HG03354 (cell line): ENCODE data around the gene TAF7L.
A peak's percentile ranks its signal among the peaks of the same experiment; 100 is the strongest.
"Not testable (repeated sequence)": the region's sequence is repeated elsewhere in the genome, so short reads cannot be mapped to it uniquely, and the experiment has no call there.

Experiments used
- ATAC-seq: cut with Tn5 transposase; IDR thresholded peaks from one replicate; pipeline ENCODE4 v1.9.1; 2021; ENCODE audit warnings: mild to moderate bottlenecking; ENCODE audit not compliant: unreplicated experiment, poor library complexity, severe bottlenecking

The TAF7L gene, protein sequence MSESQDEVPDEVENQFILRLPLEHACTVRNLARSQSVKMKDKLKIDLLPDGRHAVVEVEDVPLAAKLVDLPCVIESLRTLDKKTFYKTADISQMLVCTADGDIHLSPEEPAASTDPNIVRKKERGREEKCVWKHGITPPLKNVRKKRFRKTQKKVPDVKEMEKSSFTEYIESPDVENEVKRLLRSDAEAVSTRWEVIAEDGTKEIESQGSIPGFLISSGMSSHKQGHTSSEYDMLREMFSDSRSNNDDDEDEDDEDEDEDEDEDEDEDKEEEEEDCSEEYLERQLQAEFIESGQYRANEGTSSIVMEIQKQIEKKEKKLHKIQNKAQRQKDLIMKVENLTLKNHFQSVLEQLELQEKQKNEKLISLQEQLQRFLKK

GRCh38 chrX:101290957-101291603 lies at the start of gene TAF7L:
TSS of gene TAF7L (minus strand) at chrX:101291334. CDS start at chrX:101287543, 3,791 bp downstream.
- no peak for ATAC-seq

- ATAC-seq = no peak
Observed at GRCh38 chrX:101337776-101338271, 46.7 kb upstream of the TAF7L start.

GRCh38 chrX:101334310-101334709 lies 43.2 kb upstream of the TAF7L start:
- not testable (repeated sequence) for ATAC-seq

DNA sequence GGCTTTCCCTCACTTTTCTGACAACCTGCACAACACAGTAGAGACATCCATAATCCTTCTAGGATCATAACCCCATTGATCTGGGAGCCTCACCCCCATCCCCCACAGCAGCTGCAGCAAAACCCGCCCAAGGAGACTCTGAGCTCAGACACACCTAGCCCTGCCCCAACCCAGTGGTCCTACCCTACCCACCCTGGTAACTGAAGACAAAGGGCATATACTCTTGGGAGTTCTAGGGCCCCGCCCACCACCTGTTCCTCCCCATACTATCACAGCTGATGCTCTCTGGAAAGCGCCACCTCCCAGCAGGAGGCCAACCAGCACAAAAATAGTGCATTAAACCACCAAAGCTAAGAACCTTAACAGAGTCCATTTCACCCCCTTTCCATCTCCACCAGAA lies 35.5 kb upstream of the TAF7L start:
- not testable (repeated sequence) for ATAC-seq

DNA sequence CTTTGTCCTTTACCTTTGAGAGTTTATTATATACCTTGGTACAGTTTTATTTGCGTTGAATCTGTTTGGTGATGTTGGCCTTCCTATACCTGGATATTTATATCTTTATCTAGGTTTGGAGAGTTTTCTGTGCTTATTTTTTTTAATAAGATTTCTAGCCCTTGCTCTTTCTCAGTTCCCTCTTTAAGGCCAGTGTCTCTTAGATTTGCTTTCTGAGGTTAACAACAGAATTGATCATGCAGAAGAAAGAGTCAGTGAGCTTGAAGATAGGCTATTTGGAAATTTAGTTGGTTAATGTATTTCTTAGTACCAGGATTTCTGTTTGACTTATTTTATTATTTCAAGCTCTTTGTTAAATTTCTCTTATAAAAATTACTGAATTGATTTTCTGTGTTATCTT lies 12.7 kb upstream of the TAF7L start:
- no peak for ATAC-seq

- ATAC-seq = not testable (repeated sequence)
Observed at GRCh38 chrX:101295603-101296002, 4.5 kb upstream of the TAF7L start.

GRCh38 chrX:101287402-101287801 lies 3.7 kb downstream of the TAF7L start:
- ATAC-seq = peak; percentile 78

DNA sequence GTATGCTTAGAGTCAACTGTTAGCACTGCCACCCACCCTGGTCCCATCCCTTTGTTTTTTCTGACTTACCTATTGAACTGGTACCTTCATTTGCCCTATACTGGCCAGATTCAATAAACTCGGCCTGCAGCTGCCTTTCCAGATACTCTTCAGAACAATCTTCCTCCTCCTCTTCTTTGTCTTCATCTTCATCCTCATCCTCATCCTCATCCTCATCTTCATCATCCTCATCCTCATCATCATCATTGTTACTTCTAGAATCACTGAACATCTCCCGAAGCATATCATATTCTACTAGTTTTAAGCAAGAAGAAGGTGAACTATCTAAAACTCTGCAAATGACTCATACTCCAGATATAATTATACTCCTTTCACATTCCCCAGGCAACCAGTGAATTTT lies 14.9 kb downstream of the TAF7L start:
- ATAC-seq = no peak

- ATAC-seq = no peak
Observed at GRCh38 chrX:101274198-101274597, 16.9 kb downstream of the TAF7L start.

DNA sequence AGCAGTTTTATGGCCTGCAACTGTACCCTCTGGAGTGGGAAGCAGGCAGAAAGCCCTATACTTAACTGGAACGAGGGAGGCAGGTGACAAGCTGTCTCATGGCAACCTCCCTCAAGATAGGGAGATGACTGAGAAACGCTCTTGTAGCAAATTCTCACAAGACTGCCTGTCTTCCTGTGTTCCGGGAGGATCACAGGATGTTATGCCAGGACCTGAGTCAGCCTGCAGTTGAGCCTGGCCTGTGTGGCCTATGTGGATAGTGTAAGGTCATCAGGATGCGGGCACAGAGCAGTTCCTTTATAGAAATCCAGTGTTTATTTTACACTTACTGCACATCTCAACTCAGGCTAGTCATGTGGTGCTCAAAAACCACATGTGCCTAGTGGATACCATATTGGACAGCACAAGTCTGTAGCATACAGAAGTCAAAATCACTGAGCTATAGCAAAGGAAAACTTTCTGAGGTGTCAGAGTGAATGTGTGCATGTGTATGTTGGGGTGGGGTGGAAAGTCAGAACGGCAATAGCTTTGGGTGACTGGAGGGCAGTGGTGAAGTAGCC lies 25.2 kb downstream of the TAF7L start:
- ATAC-seq = no peak

- no peak for ATAC-seq
Observed at GRCh38 chrX:101263766-101264165, 27.4 kb downstream of the TAF7L start.

DNA sequence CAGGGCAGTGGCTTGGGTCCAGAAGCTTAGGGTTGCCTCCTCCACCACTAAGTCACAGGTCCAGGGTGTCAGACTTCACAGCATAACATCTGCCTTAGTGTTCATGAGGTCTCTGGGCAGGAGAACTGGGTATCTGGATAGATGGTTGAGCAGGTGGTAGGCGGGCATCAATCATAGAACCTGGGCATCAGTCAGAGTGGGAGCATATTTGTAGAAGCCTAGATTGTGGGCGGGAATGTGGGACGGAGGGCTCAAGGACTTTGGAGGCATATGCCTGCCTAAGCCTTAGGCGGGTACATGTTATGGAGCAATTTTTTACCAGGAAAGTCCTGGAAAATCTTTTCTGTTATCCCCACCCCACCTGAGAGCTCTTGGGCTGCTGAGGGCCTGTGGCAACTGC lies 28.5 kb downstream of the TAF7L start:
- ATAC-seq = no peak

DNA sequence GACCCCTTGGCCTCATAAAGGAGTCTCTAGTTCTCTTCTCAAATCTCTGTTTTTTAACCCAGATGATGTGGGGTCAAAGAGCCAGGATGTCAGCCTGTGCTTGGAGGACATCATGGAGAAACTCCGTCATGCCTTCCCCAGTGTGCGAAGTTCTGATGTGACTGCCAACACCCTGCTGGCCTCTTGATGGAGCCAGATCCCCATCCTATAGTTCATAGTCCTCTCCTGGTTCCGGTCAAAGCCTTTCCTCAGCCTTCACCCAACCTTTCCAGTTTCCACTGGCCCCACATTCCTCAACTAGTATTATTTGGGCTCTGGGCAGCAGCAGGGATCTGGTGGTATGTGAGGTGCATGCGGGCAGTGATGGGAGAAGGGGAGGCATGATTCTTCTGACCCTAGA lies 30.7 kb downstream of the TAF7L start:
- no peak for ATAC-seq

DNA sequence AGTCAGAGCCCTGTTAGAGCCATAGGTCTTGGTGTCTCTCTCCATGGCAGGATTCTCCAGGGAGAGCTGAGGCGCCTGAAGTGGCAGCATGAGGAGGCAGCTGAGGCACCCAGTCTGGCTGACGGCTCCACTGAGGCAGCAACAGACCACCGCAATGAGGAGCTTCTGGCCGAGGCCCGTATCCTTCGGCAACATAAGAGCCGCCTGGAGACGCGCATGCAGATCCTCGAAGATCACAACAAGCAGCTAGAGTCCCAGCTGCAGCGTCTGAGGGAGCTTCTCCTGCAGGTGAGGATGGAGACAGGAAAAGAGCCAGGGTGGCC lies 32.9 kb downstream of the TAF7L start:
- no peak for ATAC-seq

- no peak for ATAC-seq
Observed at GRCh38 chrX:101257448-101258258, 33.5 kb downstream of the TAF7L start.

DNA sequence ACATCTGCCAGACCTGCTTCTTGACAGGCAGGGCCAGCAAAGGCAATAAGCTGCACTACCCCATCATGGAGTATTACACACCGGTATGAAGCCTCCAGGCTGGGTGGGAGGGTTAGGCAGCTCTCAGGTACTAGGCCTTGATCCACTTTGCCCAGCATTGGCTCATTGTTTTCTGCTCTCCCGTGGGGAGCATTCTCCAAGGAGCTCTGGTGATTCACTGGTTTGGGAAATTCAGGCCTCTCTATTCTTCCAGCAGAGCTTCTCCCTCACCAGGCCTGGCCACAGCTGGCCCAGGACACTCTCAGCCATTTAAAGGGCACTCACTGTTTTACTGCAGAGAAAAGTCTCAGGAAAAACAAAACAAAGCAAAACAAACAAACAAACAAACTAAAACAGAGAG lies 38.5 kb downstream of the TAF7L start:
- no peak for ATAC-seq

DNA sequence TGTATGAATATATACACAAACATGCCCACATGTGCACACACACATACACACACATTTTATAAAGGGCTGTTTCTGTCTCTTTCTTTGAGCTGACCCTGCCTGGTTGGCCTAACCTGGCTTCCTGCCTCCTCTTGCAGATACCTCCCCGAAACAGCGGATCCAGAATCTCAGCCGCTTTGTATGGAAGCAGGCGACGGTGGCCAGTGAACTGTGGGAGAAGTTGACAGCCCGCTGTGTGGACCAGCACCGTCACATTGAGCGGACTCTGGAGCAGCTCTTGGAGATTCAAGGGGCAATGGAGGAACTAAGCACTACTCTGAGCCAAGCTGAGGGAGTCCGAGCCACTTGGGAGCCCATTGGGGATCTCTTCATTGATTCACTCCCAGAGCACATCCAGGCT lies 49.6 kb downstream of the TAF7L start:
- no peak for ATAC-seq

DNA sequence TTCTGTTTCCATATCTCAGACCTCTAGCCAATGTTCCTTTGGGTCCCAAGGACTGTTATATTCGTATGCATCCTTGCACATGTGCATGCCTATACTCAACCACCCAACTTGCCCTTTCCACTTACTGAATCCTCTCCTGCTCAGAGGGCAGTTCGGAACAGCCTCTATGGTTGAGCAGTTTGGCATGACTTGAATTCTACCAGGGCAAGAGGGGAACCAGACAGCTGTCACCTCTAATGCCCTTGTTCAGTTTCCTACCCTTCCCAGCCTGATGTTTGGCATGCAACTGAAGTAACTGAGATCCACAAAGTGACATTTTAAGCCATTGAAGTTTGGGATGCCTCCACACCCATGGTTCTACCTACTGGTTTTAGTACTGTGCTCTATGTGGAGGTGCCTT lies 54.1 kb downstream of the TAF7L start:
- no peak for ATAC-seq

GRCh38 chrX:101232316-101232715 lies 58.8 kb downstream of the TAF7L start:
- no peak for ATAC-seq

GRCh38 chrX:101231080-101231479 lies 60.1 kb downstream of the TAF7L start:
- ATAC-seq = no peak
